Measurements from ENCODE around the gene TTK. TPM values are rescaled to one million over a fixed set of nuclear protein-coding genes. Genes with fewer than 3 reads are reported as not detected.

TTK gene
- 1 to 10 TPM in 2 of 6 experiments, under 1 TPM in 4; 0.22 to 2.5 (median 0.54) TPM for total RNA-seq
- long read RNA-seq = 0 reads

- 2% methylated on average over 29 of the region's 56 CpGs for WGBS (ENCODE audit: insufficient coverage, low coverage, low lambda C conversion rate, missing lambda C conversion rate)
- ATAC-seq = peak; percentile 100
- Histone ChIP-seq H3K9me3 (no peaks in the 10 kb centered on the region), H3K27ac (peak within 1 kb of the TSS; percentile 52 to 79 (median 52)), H3K4me1 (no peaks in the 10 kb centered on the region), H3K4me3 (peak within 1 kb of the TSS; percentile 49 to 72 (median 63)), H3K36me3 (no peaks in the 10 kb centered on the region), H3K27me3 (no peaks in the 10 kb centered on the region)
- intact Hi-C loops (cut with DNase I) = no loop called here
- peak; percentile 93 to 97 (median 94) for DNase-seq
- no peak for TF ChIP-seq CTCF (IDR thresholded peaks at IDR 0.05)
- TF ChIP-seq POLR2A (IDR thresholded peaks at IDR 0.05) = peak; percentile 79
Observed at GRCh38 chr6:80004173-80005072, at the start of gene TTK. TTK (plus strand) TSS chr6:80004649; CDS start chr6:80005844, 1,195 bp downstream.

- intact Hi-C loops (cut with DNase I) = loop anchor here in 1 of 2 donors (10.0 kb wide), 1 partner anchor 140 kb away; no protein-coding TSS in a partner anchor
Observed at GRCh38 chr6:79954849-79955248, 49.6 kb upstream of the TTK start.

GRCh38 chr6:79964607-79965081 lies 39.8 kb upstream of the TTK start:
- no peaks in the 10 kb centered on the region for H3K9me3 ChIP-seq
- ATAC-seq (no peak), DNase-seq (no peak)
- H3K4me3 ChIP-seq = no peak overlapping the region
- intact Hi-C loops (cut with DNase I) = no loop called here
- no peak for TF ChIP-seq CTCF (IDR thresholded peaks at IDR 0.05)
- TF ChIP-seq POLR2A (IDR thresholded peaks at IDR 0.05) = no peak
- no peaks in the 10 kb centered on the region for H3K36me3 ChIP-seq
- H3K27me3 ChIP-seq = no peaks in the 10 kb centered on the region
- no peaks in the 10 kb centered on the region for H3K4me1 ChIP-seq
- H3K27ac ChIP-seq = no peak overlapping the region
- WGBS (ENCODE audit: insufficient coverage, low coverage, low lambda C conversion rate, missing lambda C conversion rate) = 69% methylated on average over 2 of the region's 3 CpGs

More at GRCh38 chr6:79954849-79955248, 49.6 kb upstream of the TTK start:
- ATAC-seq (no peak), DNase-seq (no peak)
- Histone ChIP-seq H3K4me1 (no peaks in the 10 kb centered on the region), H3K9me3 (no peaks in the 10 kb centered on the region), H3K4me3 (no peak overlapping the region), H3K27me3 (no peaks in the 10 kb centered on the region), H3K27ac (no peak overlapping the region), H3K36me3 (no peaks in the 10 kb centered on the region)
- TF ChIP-seq CTCF (IDR thresholded peaks at IDR 0.05) = no peak
- TF ChIP-seq POLR2A (IDR thresholded peaks at IDR 0.05) = no peak

- Histone ChIP-seq H3K27ac (no peak overlapping the region), H3K27me3 (no peaks in the 10 kb centered on the region), H3K36me3 (no peaks in the 10 kb centered on the region), H3K4me1 (no peaks in the 10 kb centered on the region), H3K9me3 (no peaks in the 10 kb centered on the region), H3K4me3 (no peak overlapping the region)
- intact Hi-C loops (cut with DNase I) = no loop called here
- ATAC-seq (no peak), DNase-seq (no peak)
- TF ChIP-seq CTCF (IDR thresholded peaks at IDR 0.05) (no peak), POLR2A (IDR thresholded peaks at IDR 0.05) (no peak)
Observed at GRCh38 chr6:79967178-79967577, 37.3 kb upstream of the TTK start.
